Smooth muscle cell (in vitro differentiated cells): Measurements from ENCODE around the gene L2HGDH. TPM values are rescaled to one million over a fixed set of nuclear protein-coding genes. Genes with fewer than 3 reads are reported as not detected.

Source experiments
- DNase-seq: peaks from one replicate; lab custom pipeline; 2025; ENCODE audit not compliant: unreplicated experiment; lab: John Stamatoyannopoulos, UW
- H2AFZ ChIP-seq: fragments of 200-600 bp; sonication (generic); 2 replicates; pipeline ENCODE4 v1.6.0; 2016; ENCODE audit warnings: antibody characterized with exemption, low read depth, mild to moderate bottlenecking
- H3F3A ChIP-seq: fragments of 200-600 bp; sonication (generic); 2 replicates; pipeline ENCODE4 v1.6.0; 2017; ENCODE audit warnings: antibody characterized with exemption, low read depth
- H3K27ac ChIP-seq: fragments of 200-600 bp; sonication (generic); 2 replicates; pipeline ENCODE4 v1.5.1; 2016; ENCODE audit warnings: low read depth, mild to moderate bottlenecking
- H3K27me3 ChIP-seq: fragments of 200-600 bp; sonication (generic); 2 replicates; pipeline ENCODE4 v1.6.1; 2016; ENCODE audit warnings: low read depth, mild to moderate bottlenecking
- H3K36me3 ChIP-seq: fragments of 200-600 bp; sonication (generic); 2 replicates; pipeline ENCODE4 v1.5.1; 2016; ENCODE audit warnings: low read depth
- H3K4me1 ChIP-seq: fragments of 200-600 bp; sonication (generic); 2 replicates; pipeline ENCODE4 v1.5.1; 2016; ENCODE audit warnings: low read depth
- H3K4me2 ChIP-seq: fragments of 200-600 bp; sonication (generic); 2 replicates; pipeline ENCODE4 v1.6.0; 2016; ENCODE audit warnings: mild to moderate bottlenecking
- H3K4me3 ChIP-seq: fragments of 200-600 bp; sonication (generic); 2 replicates; pipeline ENCODE4 v1.5.1; 2016; ENCODE audit warnings: mild to moderate bottlenecking
- H3K79me2 ChIP-seq: fragments of 200-600 bp; sonication (generic); 2 replicates; pipeline ENCODE4 v1.6.0; 2016; ENCODE audit warnings: low read depth, mild to moderate bottlenecking
- H3K9ac ChIP-seq: fragments of 200-600 bp; sonication (generic); 2 replicates; pipeline ENCODE4 v1.6.0; 2016; ENCODE audit warnings: low read depth
- H3K9me3 ChIP-seq: fragments of 200-600 bp; sonication (generic); replicated peaks from 2 replicates; pipeline ENCODE4 v1.5.1; 2016; ENCODE audit warnings: low read depth
- H4K20me1 ChIP-seq: fragments of 200-600 bp; sonication (generic); 2 replicates; pipeline ENCODE4 v1.6.0; 2016; ENCODE audit warnings: low read depth
- WGBS: methylation state at CpG from one replicate; pipeline ENCODE4 v1.1.7; 2016; ENCODE audit warnings: low lambda C conversion rate; 5-methylcytosine and 5-hydroxymethylcytosine counted together
- polyA plus RNA-seq: library from polyadenylated mRNA; unstranded; fragments of >200 nt; fragmentation: Nextera tagmentation; extraction: Ambion mirVana; gene quantifications from 2 replicates; pipeline ENCODE4 v1.2.1, GENCODE V29; 2016
- total RNA-seq: library from RNA; depleted of rRNA; stranded (reverse); fragments of >200 nt; gene quantifications from 2 replicates; pipeline ENCODE4 v1.2.3, GENCODE V29; 2014
- TF ChIP-seq, protein P1 (sequence below): fragments of 200-600 bp; sonication (generic); IDR thresholded peaks from 2 replicates; pipeline ENCODE4 v1.5.1; 2017; ENCODE audit warnings: borderline replicate concordance, mild to moderate bottlenecking, antibody characterized with exemption; ENCODE audit not compliant: insufficient read depth, poor library complexity, severe bottlenecking

The L2HGDH gene
- total and polyA plus RNA-seq, 2 experiments from 2014 or later = 3.0 to 3.5 TPM

GRCh38 chr14:50257732-50258131 lies 54.3 kb downstream of the L2HGDH start:
- WGBS = 68% methylated on average over 2 of the region's 2 CpGs
- no peak for DNase-seq

DNA sequence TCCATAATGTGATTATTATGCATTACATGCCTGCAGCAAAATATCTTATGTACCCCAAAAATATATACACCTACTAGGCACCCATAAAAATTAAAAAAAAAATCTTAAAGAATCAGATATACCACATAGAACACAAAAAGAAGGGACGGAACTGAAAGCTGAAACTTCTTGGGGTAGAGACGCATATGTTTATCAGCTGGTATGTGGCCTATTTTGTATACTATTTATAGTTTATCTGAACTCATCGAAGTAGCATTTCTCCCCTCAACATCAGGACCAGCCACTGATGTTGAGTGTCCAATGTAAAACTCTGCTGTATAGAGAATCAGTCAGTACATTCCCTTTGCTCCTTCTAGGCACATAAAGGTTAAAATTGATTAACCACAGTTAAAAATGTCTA lies 57.8 kb downstream of the L2HGDH start:
- no peaks in the 10 kb centered on the region for H3K4me1 ChIP-seq
- no peaks in the 10 kb centered on the region for H3K27me3 ChIP-seq
- no peak for DNase-seq
- H3K4me3 ChIP-seq = no peak overlapping the region
- H3K9ac ChIP-seq = no peak overlapping the region
- H2AFZ ChIP-seq = no peak overlapping the region
- no peaks in the 10 kb centered on the region for H4K20me1 ChIP-seq
- H3K79me2 ChIP-seq = no peaks in the 10 kb centered on the region
- no peak overlapping the region for H3K27ac ChIP-seq
- H3F3A ChIP-seq = no peaks in the 10 kb centered on the region
- TF ChIP-seq, protein P1, sequence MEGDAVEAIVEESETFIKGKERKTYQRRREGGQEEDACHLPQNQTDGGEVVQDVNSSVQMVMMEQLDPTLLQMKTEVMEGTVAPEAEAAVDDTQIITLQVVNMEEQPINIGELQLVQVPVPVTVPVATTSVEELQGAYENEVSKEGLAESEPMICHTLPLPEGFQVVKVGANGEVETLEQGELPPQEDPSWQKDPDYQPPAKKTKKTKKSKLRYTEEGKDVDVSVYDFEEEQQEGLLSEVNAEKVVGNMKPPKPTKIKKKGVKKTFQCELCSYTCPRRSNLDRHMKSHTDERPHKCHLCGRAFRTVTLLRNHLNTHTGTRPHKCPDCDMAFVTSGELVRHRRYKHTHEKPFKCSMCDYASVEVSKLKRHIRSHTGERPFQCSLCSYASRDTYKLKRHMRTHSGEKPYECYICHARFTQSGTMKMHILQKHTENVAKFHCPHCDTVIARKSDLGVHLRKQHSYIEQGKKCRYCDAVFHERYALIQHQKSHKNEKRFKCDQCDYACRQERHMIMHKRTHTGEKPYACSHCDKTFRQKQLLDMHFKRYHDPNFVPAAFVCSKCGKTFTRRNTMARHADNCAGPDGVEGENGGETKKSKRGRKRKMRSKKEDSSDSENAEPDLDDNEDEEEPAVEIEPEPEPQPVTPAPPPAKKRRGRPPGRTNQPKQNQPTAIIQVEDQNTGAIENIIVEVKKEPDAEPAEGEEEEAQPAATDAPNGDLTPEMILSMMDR = no peak
- no peaks in the 10 kb centered on the region for H3K9me3 ChIP-seq
- no peak overlapping the region for H3K4me2 ChIP-seq
- H3K36me3 ChIP-seq = no peaks in the 10 kb centered on the region
- 98% methylated on average over 3 of the region's 3 CpGs for WGBS

More at GRCh38 chr14:50257732-50258131, 54.3 kb downstream of the L2HGDH start:
- H3K79me2 ChIP-seq = no peaks in the 10 kb centered on the region
- H3K9ac ChIP-seq = no peak overlapping the region
- H3F3A ChIP-seq = no peaks in the 10 kb centered on the region
- no peak overlapping the region for H3K27ac ChIP-seq
- H3K36me3 ChIP-seq = no peaks in the 10 kb centered on the region
- no peak overlapping the region for H3K4me2 ChIP-seq
- no peaks in the 10 kb centered on the region for H3K27me3 ChIP-seq
- H3K4me3 ChIP-seq = no peak overlapping the region
- no peaks in the 10 kb centered on the region for H3K9me3 ChIP-seq
- H4K20me1 ChIP-seq = no peaks in the 10 kb centered on the region
- no peak overlapping the region for H2AFZ ChIP-seq
- no peaks in the 10 kb centered on the region for H3K4me1 ChIP-seq
- TF ChIP-seq, protein P1 = no peak

GRCh38 chr14:50249136-50249775 lies 62.8 kb downstream of the L2HGDH start:
- Histone ChIP-seq H3K36me3 (no peaks in the 10 kb centered on the region), H3F3A (no peaks in the 10 kb centered on the region), H3K27ac (no peak overlapping the region), H4K20me1 (no peaks in the 10 kb centered on the region), H2AFZ (no peak overlapping the region), H3K27me3 (no peaks in the 10 kb centered on the region), H3K4me3 (no peak overlapping the region), H3K9me3 (no peaks in the 10 kb centered on the region), H3K4me1 (no peaks in the 10 kb centered on the region), H3K79me2 (no peaks in the 10 kb centered on the region), H3K4me2 (no peak overlapping the region), H3K9ac (no peak overlapping the region)
- DNase-seq = no peak
- TF ChIP-seq, protein P1 = no peak
- WGBS = 87% methylated on average over 7 of the region's 7 CpGs

GRCh38 chr14:50247245-50247644 lies 64.8 kb downstream of the L2HGDH start:
- Histone ChIP-seq H3K4me3 (no peak overlapping the region), H3K9me3 (no peaks in the 10 kb centered on the region), H3K4me2 (no peak overlapping the region), H3K27me3 (no peaks in the 10 kb centered on the region), H4K20me1 (no peaks in the 10 kb centered on the region), H3K79me2 (no peaks in the 10 kb centered on the region), H3F3A (no peaks in the 10 kb centered on the region), H3K9ac (no peak overlapping the region), H3K27ac (no peak overlapping the region), H2AFZ (no peak overlapping the region), H3K36me3 (no peaks in the 10 kb centered on the region), H3K4me1 (no peaks in the 10 kb centered on the region)
- TF ChIP-seq, protein P1 = no peak
- DNase-seq = no peak
- WGBS = 83% methylated on average over 3 of the region's 3 CpGs
